Caco-2 (cell line): ENCODE data around the gene LDLRAD3. TPM values are rescaled to one million over a fixed set of nuclear protein-coding genes. Genes with fewer than 3 reads are reported as not detected.

Experiments
- BruUV-seq: library from RNA; stranded (reverse); fragments of 400-500 nt; replicated peaks from 2 replicates; lab custom pipeline; 2021; lab: Mats Ljungman, UMichigan
- CTCF ChIA-PET: fragments of 300-600 bp; sonication (Branson Sonifier 250); formaldehyde crosslinking; loops from one replicate; lab custom pipeline; 2022; ENCODE audit warnings: antibody characterized with exemption; lab: Charles Lee
- POLR2A ChIA-PET: fragments of 300-600 bp; sonication (Branson Sonifier 250); formaldehyde crosslinking; loops from one replicate; lab custom pipeline; 2022; ENCODE audit warnings: antibody characterized with exemption; lab: Charles Lee
- DNase-seq, 2 experiments: peaks; one replicate each; pipeline versions ENCODE4 v3.0.0 to v3.0.0-alpha.2; 2020 to 2022
- H3K27me3 ChIP-seq: replicated peaks from 2 replicates; pipeline ENCODE4 v1.6.0; 2011; ENCODE audit warnings: low read length; ENCODE audit not compliant: control insufficient read depth, insufficient read depth
- H3K36me3 ChIP-seq: 2 replicates; pipeline ENCODE4 v1.5.1; 2011; ENCODE audit warnings: low read length; ENCODE audit not compliant: control insufficient read depth, insufficient read depth
- H3K4me1 ChIP-seq: fragments of 250-450 bp; sonication (Bioruptor Pico); 2 replicates; pipeline ENCODE4 v1.5.1; 2020; ENCODE audit warnings: mild to moderate bottlenecking
- H3K4me3 ChIP-seq: 2 replicates; pipeline ENCODE4 v1.5.1; 2011; ENCODE audit warnings: low read depth, mild to moderate bottlenecking, control low read depth, low read length
- H3K9me3 ChIP-seq: fragments of 250-450 bp; sonication (Bioruptor Pico); 2 replicates; pipeline ENCODE4 v1.5.1; 2020; ENCODE audit warnings: mild to moderate bottlenecking, moderate library complexity
- H3K27ac Mint-ChIP-seq: one replicate; pipeline ENCODE4 v1.8.0; 2022; ENCODE audit warnings: mixed read lengths; ENCODE audit not compliant: unreplicated experiment
- H3K27me3 Mint-ChIP-seq: one replicate; pipeline ENCODE4 v1.8.0; 2022; ENCODE audit warnings: mixed read lengths; ENCODE audit not compliant: insufficient read depth, unreplicated experiment
- H3K36me3 Mint-ChIP-seq: one replicate; pipeline ENCODE4 v1.8.0; 2022; ENCODE audit warnings: mild to moderate bottlenecking, mixed read lengths; ENCODE audit not compliant: insufficient read depth, unreplicated experiment
- H3K4me1 Mint-ChIP-seq: one replicate; pipeline ENCODE4 v1.8.0; 2022; ENCODE audit warnings: low read depth, mixed read lengths; ENCODE audit not compliant: unreplicated experiment
- H3K4me3 Mint-ChIP-seq: one replicate; pipeline ENCODE4 v1.8.0; 2022; ENCODE audit warnings: mild to moderate bottlenecking, moderate library complexity, mixed read lengths; ENCODE audit not compliant: unreplicated experiment
- H3K9me3 Mint-ChIP-seq: one replicate; pipeline ENCODE4 v1.8.0; 2022; ENCODE audit warnings: mixed read lengths; ENCODE audit not compliant: unreplicated experiment
- intact Hi-C: fragments of 100-400 bp; cut with micrococcal nuclease; formaldehyde crosslinking; loops from one replicate; pipeline ENCODE4 v1.10.0; 2022; ENCODE audit not compliant: unreplicated experiment
- total RNA-seq: library from RNA; stranded (reverse); gene quantifications from 2 replicates; pipeline ENCODE4 v1.2.3, GENCODE V29; 2022
- TF ChIP-seq, protein P1 (sequence below), 2 experiments: fragments of 200-600 bp in 1 of 2; IDR thresholded peaks; 1 replicate in 1 of 2; 2 replicates in 1 of 2; pipeline versions ENCODE4 v1.5.1 to v1.8.0; 2011 to 2022; ENCODE audit warnings: antibody characterized with exemption in 1 of 2, control low read depth in 1 of 2, inconsistent platforms in 1 of 2, low read depth in 1 of 2, low read length in 1 of 2, mild to moderate bottlenecking in 1 of 2, moderate library complexity in 1 of 2; ENCODE audit not compliant: insufficient read depth in 1 of 2, severe bottlenecking in 1 of 2, unreplicated experiment in 1 of 2

LDLRAD3 gene
- total RNA-seq, 1 experiment from 2014 or later = 9.9 TPM

GRCh38 chr11:36046932-36047331 lies 103.1 kb downstream of the LDLRAD3 start:
- Histone ChIP-seq H3K4me3 (no peak overlapping the region), H3K36me3 (no peaks in the 10 kb centered on the region), H3K27me3 (no peaks in the 10 kb centered on the region), H3K4me1 (peaks cover 16% of the 10 kb centered on the region), H3K9me3 (no peaks in the 10 kb centered on the region)
- ChIA-PET CTCF (no interaction called here), POLR2A (no interaction called here)
- no peaks in the 10 kb centered on the region for H3K36me3 Mint-ChIP-seq
- H3K27me3 Mint-ChIP-seq = no peaks in the 10 kb centered on the region
- TF ChIP-seq, protein P1, sequence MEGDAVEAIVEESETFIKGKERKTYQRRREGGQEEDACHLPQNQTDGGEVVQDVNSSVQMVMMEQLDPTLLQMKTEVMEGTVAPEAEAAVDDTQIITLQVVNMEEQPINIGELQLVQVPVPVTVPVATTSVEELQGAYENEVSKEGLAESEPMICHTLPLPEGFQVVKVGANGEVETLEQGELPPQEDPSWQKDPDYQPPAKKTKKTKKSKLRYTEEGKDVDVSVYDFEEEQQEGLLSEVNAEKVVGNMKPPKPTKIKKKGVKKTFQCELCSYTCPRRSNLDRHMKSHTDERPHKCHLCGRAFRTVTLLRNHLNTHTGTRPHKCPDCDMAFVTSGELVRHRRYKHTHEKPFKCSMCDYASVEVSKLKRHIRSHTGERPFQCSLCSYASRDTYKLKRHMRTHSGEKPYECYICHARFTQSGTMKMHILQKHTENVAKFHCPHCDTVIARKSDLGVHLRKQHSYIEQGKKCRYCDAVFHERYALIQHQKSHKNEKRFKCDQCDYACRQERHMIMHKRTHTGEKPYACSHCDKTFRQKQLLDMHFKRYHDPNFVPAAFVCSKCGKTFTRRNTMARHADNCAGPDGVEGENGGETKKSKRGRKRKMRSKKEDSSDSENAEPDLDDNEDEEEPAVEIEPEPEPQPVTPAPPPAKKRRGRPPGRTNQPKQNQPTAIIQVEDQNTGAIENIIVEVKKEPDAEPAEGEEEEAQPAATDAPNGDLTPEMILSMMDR (IDR thresholded peaks at IDR 0.05; ENCODE audit: insufficient read depth in 1 of 2, low read depth in 1 of 2, low read length in 1 of 2, severe bottlenecking in 1 of 2, unreplicated experiment in 1 of 2) = no peak
- H3K9me3 Mint-ChIP-seq = no peaks in the 10 kb centered on the region
- intact Hi-C loops = no loop called here
- DNase-seq = no peak
- H3K4me1 Mint-ChIP-seq = peaks cover 16% of the 10 kb centered on the region
- no TSS peak for BruUV-seq
- H3K4me3 Mint-ChIP-seq = no peak overlapping the region
- no peak overlapping the region for H3K27ac Mint-ChIP-seq

DNA sequence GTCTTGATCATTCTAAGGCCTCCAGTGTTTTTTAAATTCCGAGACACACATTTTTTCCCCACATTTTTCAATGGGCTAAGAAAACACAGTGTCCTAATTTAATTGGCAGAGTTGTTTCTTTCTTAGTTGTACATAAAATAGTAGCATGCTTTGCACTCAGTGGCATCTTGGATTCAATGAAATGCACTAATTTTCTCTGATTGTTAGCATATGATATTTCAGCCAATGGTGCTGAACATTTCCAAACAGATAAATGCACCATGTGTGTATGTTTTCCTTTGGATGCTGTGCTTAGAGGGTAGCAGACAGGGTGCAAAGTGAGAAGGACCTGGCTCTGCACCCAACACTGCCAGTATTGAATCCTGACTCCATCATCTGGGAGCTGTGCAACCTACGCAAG lies 103.5 kb downstream of the LDLRAD3 start:
- CTCF ChIA-PET = no interaction called here
- Histone ChIP-seq H3K4me1 (peaks cover 16% of the 10 kb centered on the region), H3K4me3 (no peak overlapping the region), H3K27me3 (no peaks in the 10 kb centered on the region), H3K36me3 (no peaks in the 10 kb centered on the region), H3K9me3 (no peaks in the 10 kb centered on the region)
- intact Hi-C loops = no loop called here
- Mint-ChIP-seq H3K4me3 (no peak overlapping the region), H3K4me1 (peaks cover 16% of the 10 kb centered on the region), H3K27me3 (no peaks in the 10 kb centered on the region), H3K27ac (no peak overlapping the region), H3K36me3 (no peaks in the 10 kb centered on the region), H3K9me3 (no peaks in the 10 kb centered on the region)
- BruUV-seq = no TSS peak
- TF ChIP-seq, protein P1 (IDR thresholded peaks at IDR 0.05; ENCODE audit: insufficient read depth in 1 of 2, low read depth in 1 of 2, low read length in 1 of 2, severe bottlenecking in 1 of 2, unreplicated experiment in 1 of 2) = no peak
- no peak for DNase-seq
- POLR2A ChIA-PET = no interaction called here

- Mint-ChIP-seq H3K9me3 (no peaks in the 10 kb centered on the region), H3K27ac (no peak overlapping the region), H3K27me3 (no peaks in the 10 kb centered on the region), H3K4me1 (peaks cover 16% of the 10 kb centered on the region), H3K4me3 (no peak overlapping the region), H3K36me3 (no peaks in the 10 kb centered on the region)
- Histone ChIP-seq H3K9me3 (no peaks in the 10 kb centered on the region), H3K4me1 (peaks cover 16% of the 10 kb centered on the region), H3K4me3 (no peak overlapping the region), H3K36me3 (no peaks in the 10 kb centered on the region), H3K27me3 (no peaks in the 10 kb centered on the region)
- DNase-seq = peak; percentile 44 to 53
- ChIA-PET POLR2A (no interaction called here), CTCF (interaction anchor here (1.0 to 1.9 kb wide), 3 partner anchors 10 to 227 kb away, joined by 3 to 7 read pairs (median 5); no protein-coding TSS in a partner anchor)
- TF ChIP-seq, protein P1 (IDR thresholded peaks at IDR 0.05; ENCODE audit: insufficient read depth in 1 of 2, low read depth in 1 of 2, low read length in 1 of 2, severe bottlenecking in 1 of 2, unreplicated experiment in 1 of 2) = no peak
- no TSS peak for BruUV-seq
- intact Hi-C loops = no loop called here
Observed at GRCh38 chr11:36048496-36049247, 104.8 kb downstream of the LDLRAD3 start.
